GM23248 (cell line): ENCODE results near the gene ETNPPL. TPM values are rescaled to one million over a fixed set of nuclear protein-coding genes. Genes with fewer than 3 reads are reported as not detected.

Experiments used
- DNase-seq: peaks from one replicate; pipeline ENCODE4 v3.0.0-alpha.2; 2015
- H2AFZ ChIP-seq: fragments of 200-600 bp; sonication (generic); 2 replicates; pipeline ENCODE4 v1.6.1; 2016; ENCODE audit warnings: antibody characterized with exemption
- H3F3A ChIP-seq: fragments of 200-600 bp; sonication (generic); 2 replicates; pipeline ENCODE4 v1.6.1; 2016; ENCODE audit warnings: mild to moderate bottlenecking, antibody characterized with exemption, mixed run types; ENCODE audit not compliant: insufficient read depth
- H3K27ac ChIP-seq: fragments of 200-600 bp; sonication (generic); 2 replicates; pipeline ENCODE4 v1.5.1; 2016; ENCODE audit warnings: mild to moderate bottlenecking
- H3K27me3 ChIP-seq: fragments of 200-600 bp; sonication (generic); replicated peaks from 2 replicates; pipeline ENCODE4 v1.6.1; 2016; ENCODE audit warnings: mild to moderate bottlenecking; ENCODE audit not compliant: insufficient read depth
- H3K36me3 ChIP-seq: fragments of 200-600 bp; sonication (generic); 2 replicates; pipeline ENCODE4 v1.6.1; 2016; ENCODE audit warnings: low read depth, mild to moderate bottlenecking
- H3K4me1 ChIP-seq: fragments of 200-600 bp; sonication (generic); 2 replicates; pipeline ENCODE4 v1.6.1; 2016; ENCODE audit warnings: mild to moderate bottlenecking; ENCODE audit not compliant: insufficient read depth
- H3K4me2 ChIP-seq: fragments of 200-600 bp; sonication (generic); one replicate; pipeline ENCODE4 v1.6.1; 2016; ENCODE audit warnings: mild to moderate bottlenecking; ENCODE audit not compliant: unreplicated experiment
- H3K4me3 ChIP-seq: fragments of 200-600 bp; sonication (generic); 2 replicates; pipeline ENCODE4 v1.5.1; 2016; ENCODE audit warnings: mild to moderate bottlenecking
- H3K79me2 ChIP-seq: fragments of 200-600 bp; sonication (generic); 2 replicates; pipeline ENCODE4 v1.6.1; 2016; ENCODE audit warnings: mild to moderate bottlenecking; ENCODE audit not compliant: insufficient read depth
- H3K9ac ChIP-seq: fragments of 200-600 bp; sonication (generic); 2 replicates; pipeline ENCODE4 v1.6.1; 2016; ENCODE audit warnings: mild to moderate bottlenecking
- H3K9me2 ChIP-seq: fragments of 200-600 bp; sonication (generic); 2 replicates; pipeline ENCODE4 v1.6.1; 2016; ENCODE audit warnings: mixed run types, mild to moderate bottlenecking, moderate library complexity; ENCODE audit not compliant: insufficient read depth
- H3K9me3 ChIP-seq: fragments of 200-600 bp; sonication (generic); one replicate; pipeline ENCODE4 v1.6.1; 2017; ENCODE audit warnings: low read depth
- H4K20me1 ChIP-seq: fragments of 200-600 bp; sonication (generic); 2 replicates; pipeline ENCODE4 v1.6.0; 2016; ENCODE audit not compliant: insufficient read depth
- EZH2 ChIP-seq: fragments of 200-600 bp; sonication (generic); IDR thresholded peaks from 2 replicates; pipeline ENCODE4 v1.6.1; 2018; ENCODE audit warnings: antibody characterized with exemption, mild to moderate bottlenecking; ENCODE audit not compliant: insufficient read depth, poor library complexity, severe bottlenecking
- EZH2phosphoT487 ChIP-seq: fragments of 200-600 bp; sonication (generic); IDR thresholded peaks from 2 replicates; pipeline ENCODE4 v1.6.1; 2018; ENCODE audit warnings: antibody characterized with exemption, moderate library complexity, mild to moderate bottlenecking, low read depth; ENCODE audit not compliant: insufficient read depth
- WGBS, 2 experiments: methylation state at CpG; one replicate each; pipeline ENCODE4 v1.1.6; 2015 to 2017; ENCODE audit warnings: low lambda C conversion rate in 2 of 2, low coverage in 1 of 2; ENCODE audit errors: missing lambda C conversion rate in 2 of 2; 5-methylcytosine and 5-hydroxymethylcytosine counted together
- in situ Hi-C: fragments of 300-500 bp; cut with MboI; formaldehyde crosslinking; loops from 2 replicates; pipeline ENCODE4 v1.15.0; 2020
- polyA plus RNA-seq: library from polyadenylated mRNA; unstranded; fragments of >200 nt; fragmentation: Nextera tagmentation; extraction: Ambion mirVana; gene quantifications from 2 replicates; pipeline ENCODE4 v1.2.1, GENCODE V29; 2016
- total RNA-seq: library from RNA; depleted of rRNA; stranded (reverse); fragments of >200 nt; shearing (Covaris generic); gene quantifications from 2 replicates; pipeline ENCODE4 v1.2.3, GENCODE V29; 2014

The ETNPPL gene
- total and polyA plus RNA-seq, 2 experiments from 2014 or later: not detected

GRCh38 chr4:108706289-108706688, 56.6 kb downstream of the ETNPPL start:
- H3F3A ChIP-seq: no peaks in the 10 kb centered on the region
- no peak overlapping the region for H3K4me3 ChIP-seq
- 36 to 47% methylated on average over 4 of the region's 4 CpGs for WGBS, 2 experiments
- no peak overlapping the region for H3K9ac ChIP-seq
- TF ChIP-seq EZH2 (no peak), EZH2phosphoT487 (no peak)
- in situ Hi-C loops: no loop called here
- H3K4me1 ChIP-seq: no peaks in the 10 kb centered on the region
- no peaks in the 10 kb centered on the region for H3K27me3 ChIP-seq
- no peak for DNase-seq
- no peak overlapping the region for H3K27ac ChIP-seq
- H3K36me3 ChIP-seq: no peaks in the 10 kb centered on the region
- no peaks in the 10 kb centered on the region for H3K9me2 ChIP-seq
- H2AFZ ChIP-seq: no peak overlapping the region
- no peaks in the 10 kb centered on the region for H3K9me3 ChIP-seq
- H3K79me2 ChIP-seq: no peaks in the 10 kb centered on the region
- no peak overlapping the region for H3K4me2 ChIP-seq
- H4K20me1 ChIP-seq: no peaks in the 10 kb centered on the region

GRCh38 chr4:108703966-108704365, 58.9 kb downstream of the ETNPPL start:
- H3F3A ChIP-seq: no peaks in the 10 kb centered on the region
- H3K4me3 ChIP-seq: no peak overlapping the region
- H3K27me3 ChIP-seq: no peaks in the 10 kb centered on the region
- no peak overlapping the region for H2AFZ ChIP-seq
- no peak overlapping the region for H3K27ac ChIP-seq
- in situ Hi-C loops: no loop called here
- no peak overlapping the region for H3K4me2 ChIP-seq
- H3K4me1 ChIP-seq: peaks cover 14% of the 10 kb centered on the region; the same call in 1 of the 2 replicates
- no peaks in the 10 kb centered on the region for H3K79me2 ChIP-seq
- no peaks in the 10 kb centered on the region for H3K36me3 ChIP-seq
- no peak overlapping the region for H3K9ac ChIP-seq
- no peak for DNase-seq
- no peaks in the 10 kb centered on the region for H4K20me1 ChIP-seq
- no peaks in the 10 kb centered on the region for H3K9me2 ChIP-seq
- 68 to 73% methylated on average over 2 of the region's 2 CpGs for WGBS, 2 experiments
- no peaks in the 10 kb centered on the region for H3K9me3 ChIP-seq
- TF ChIP-seq EZH2 (no peak), EZH2phosphoT487 (no peak)

- H2AFZ ChIP-seq: no peak overlapping the region
- no peak for DNase-seq
- no peaks in the 10 kb centered on the region for H3K27me3 ChIP-seq
- no peak for TF ChIP-seq EZH2phosphoT487
- TF ChIP-seq EZH2: no peak
- H3K36me3 ChIP-seq: no peaks in the 10 kb centered on the region
- no peaks in the 10 kb centered on the region for H3K79me2 ChIP-seq
- H3K9me3 ChIP-seq: no peaks in the 10 kb centered on the region
- no peak overlapping the region for H3K9ac ChIP-seq
- H4K20me1 ChIP-seq: no peaks in the 10 kb centered on the region
- H3K4me1 ChIP-seq: peaks cover 14% of the 10 kb centered on the region; the same call in 1 of the 2 replicates
- H3K4me3 ChIP-seq: no peak overlapping the region
- no peak overlapping the region for H3K4me2 ChIP-seq
- in situ Hi-C loops: no loop called here
- H3K27ac ChIP-seq: no peak overlapping the region
- H3F3A ChIP-seq: no peaks in the 10 kb centered on the region
- no peaks in the 10 kb centered on the region for H3K9me2 ChIP-seq
Measured at GRCh38 chr4:108703370-108703769, 59.5 kb downstream of the ETNPPL start.

- in situ Hi-C loops: no loop called here
Measured at GRCh38 chr4:108702960-108703359, 59.9 kb downstream of the ETNPPL start.

More at GRCh38 chr4:108702960-108703359, 59.9 kb downstream of the ETNPPL start:
- WGBS, 2 experiments: 69 to 72% methylated on average over 3 of the region's 3 CpGs
- no peaks in the 10 kb centered on the region for H3K9me2 ChIP-seq
- H3K27me3 ChIP-seq: no peaks in the 10 kb centered on the region
- no peak overlapping the region for H3K4me3 ChIP-seq
- no peak overlapping the region for H3K4me2 ChIP-seq
- no peak overlapping the region for H3K9ac ChIP-seq
- no peaks in the 10 kb centered on the region for H3F3A ChIP-seq
- H4K20me1 ChIP-seq: no peaks in the 10 kb centered on the region
- TF ChIP-seq EZH2phosphoT487: no peak
- TF ChIP-seq EZH2: no peak
- H3K9me3 ChIP-seq: no peaks in the 10 kb centered on the region
- H3K36me3 ChIP-seq: no peaks in the 10 kb centered on the region
- H3K4me1 ChIP-seq: peaks cover 14% of the 10 kb centered on the region; the same call in 1 of the 2 replicates
- DNase-seq: no peak
- H2AFZ ChIP-seq: no peak overlapping the region
- H3K27ac ChIP-seq: no peak overlapping the region
- H3K79me2 ChIP-seq: no peaks in the 10 kb centered on the region
